Measurements from ENCODE around the gene NEK7. TPM values are rescaled to one million over a fixed set of nuclear protein-coding genes. Genes with fewer than 3 reads are reported as not detected.

The NEK7 gene
- total and polyA plus RNA-seq, 2 of the 8 experiments (the other 6 are each of a cell fraction or from before 2014, with no cell fraction given), result 5.1 to 10.0 TPM

DNA sequence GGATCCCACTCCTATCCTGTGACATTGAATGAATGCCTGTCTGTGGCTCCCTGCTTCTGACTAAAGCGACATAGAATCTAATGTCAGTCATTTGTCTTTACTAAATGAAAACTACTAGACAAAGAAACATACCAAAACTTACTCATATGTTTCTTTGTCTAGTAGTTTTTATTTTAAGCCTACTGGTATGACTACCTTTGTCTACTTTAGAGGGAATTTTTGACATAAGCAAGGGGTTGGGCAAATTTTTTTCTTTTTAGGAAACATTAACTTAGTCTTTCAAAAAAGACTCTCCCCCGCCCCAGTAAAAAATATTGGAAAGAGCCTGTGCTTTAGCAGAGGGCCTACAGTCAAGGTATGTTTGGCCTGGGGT, 4.9 kb downstream of the NEK7 start:
- H3K4me2 ChIP-seq (ENCODE audit: insufficient read depth in 1 of 2, low read depth in 2 of 2, low read length in 2 of 2), result no peak overlapping the region
- no peaks in the 10 kb centered on the region for H3K36me3 ChIP-seq (ENCODE audit: control insufficient read depth in 2 of 4, insufficient read depth in 4 of 4, low read length in 3 of 4)
- no peak overlapping the region for H2BK20ac ChIP-seq (ENCODE audit: low read length)
- no peak overlapping the region for H3K4me3 ChIP-seq (ENCODE audit: extremely low read depth in 1 of 4, insufficient read depth in 2 of 4, low read depth in 3 of 4, low read length in 4 of 4)
- H2BK120ac ChIP-seq (replicated peaks; ENCODE audit: low read depth, low read length), result no peak overlapping the region
- 91% methylated on average over 2 of the region's 2 CpGs; no CpG with 5 or more reads in 1 of the 2 experiments for WGBS, 2 experiments (ENCODE audit: extremely low coverage in 1 of 2, insufficient coverage in 1 of 2, insufficient read length in 1 of 2, insufficient replicate concordance in 2 of 2, low coverage in 1 of 2, low lambda C conversion rate in 2 of 2, missing lambda C conversion rate in 1 of 2)
- no peaks in the 10 kb centered on the region for H4K20me1 ChIP-seq (replicated peaks in 1 of 2; ENCODE audit: control insufficient read depth in 1 of 2, insufficient read depth in 2 of 2, low read length in 2 of 2)
- POLR2A ChIA-PET (ENCODE audit: partially characterized antibody), result interaction anchor here (0.6 kb wide), 1 partner anchor 39 kb away, joined by 3 read pairs; no protein-coding TSS in a partner anchor
- no peak overlapping the region for H4K91ac ChIP-seq (replicated peaks; ENCODE audit: insufficient read length, low read length)
- H2BK15ac ChIP-seq (ENCODE audit: low read length), result no peak overlapping the region
- no peak for FAIRE-seq
- H3K9me3 ChIP-seq (ENCODE audit: insufficient read depth in 2 of 2, low read depth in 1 of 2, low read length in 1 of 2), result no peaks in the 10 kb centered on the region
- no peak overlapping the region for H2AFZ ChIP-seq (ENCODE audit: low read length)
- H3K4me1 ChIP-seq (replicated peaks in 1 of 4; ENCODE audit: control insufficient read depth in 3 of 4, insufficient read depth in 4 of 4, low read length in 3 of 4), result peaks cover 0 to 14% (median 6%) of the 10 kb centered on the region in 4 experiments; a peak in 4 of 7 replicates
- H3K79me2 ChIP-seq (ENCODE audit: control insufficient read depth in 1 of 2, insufficient read depth in 2 of 2, low read length in 2 of 2), result peaks cover 5 to 78% of the 10 kb centered on the region in 2 experiments; a peak in 2 of 4 replicates
- H3K4ac ChIP-seq (replicated peaks; ENCODE audit: insufficient read length, low read depth, low read length), result no peak overlapping the region
- H3K79me1 ChIP-seq (ENCODE audit: low read depth, low read length), result peaks cover 3% of the 10 kb centered on the region; the same call in 1 of the 2 replicates
- H3K56ac ChIP-seq (replicated peaks; ENCODE audit: insufficient read length, low read depth, low read length), result no peak overlapping the region
- H4K5ac ChIP-seq (ENCODE audit: insufficient read length, low read depth, low read length), result no peak overlapping the region
- no peak overlapping the region for H3K9ac ChIP-seq (replicated peaks in 1 of 4; ENCODE audit: extremely low read depth in 1 of 4, low read depth in 3 of 4, low read length in 3 of 4)
- H3K18ac ChIP-seq (ENCODE audit: extremely low read depth, low read length), result no peak overlapping the region
- CTCF ChIA-PET (ENCODE audit: partially characterized antibody), result interaction anchor here (0.9 kb wide), 2 partner anchors 18 to 73 kb away, joined by 3 to 4 read pairs; no protein-coding TSS in a partner anchor
- H3K27me3 ChIP-seq (replicated peaks in 1 of 4; ENCODE audit: control insufficient read depth in 3 of 4, extremely low read depth in 1 of 4, insufficient read depth in 3 of 4, low read length in 3 of 4), result no peaks in the 10 kb centered on the region
- peaks cover 8% of the 10 kb centered on the region; the same call in 1 of the 2 replicates for H3K23me2 ChIP-seq (ENCODE audit: low read depth, low read length)
- no peak overlapping the region for H4K8ac ChIP-seq (ENCODE audit: extremely low read depth, insufficient read depth, low read length)
- H3K14ac ChIP-seq (ENCODE audit: insufficient read length), result no peak overlapping the region
- no peak overlapping the region for H2AK5ac ChIP-seq (ENCODE audit: low read depth, low read length)
- no peak overlapping the region for H3K23ac ChIP-seq (ENCODE audit: insufficient read length)
- H2BK5ac ChIP-seq (ENCODE audit: low read depth, low read length), result no peak overlapping the region
- H2BK12ac ChIP-seq (ENCODE audit: low read depth, low read length), result no peak overlapping the region
- no peak for DNase-seq (ENCODE audit: low read depth in 1 of 2, low spot score in 2 of 2)
- H3K27ac ChIP-seq (ENCODE audit: low read depth, low read length), result no peak overlapping the region
- no peak for TF ChIP-seq CREB1 (IDR thresholded peaks at IDR 0.05)
- TF ChIP-seq EZH2 (IDR thresholded peaks at IDR 0.05; ENCODE audit: low read depth, low read length, severe bottlenecking), result no peak
- TF ChIP-seq GTF2F1 (IDR thresholded peaks at IDR 0.05; ENCODE audit: borderline replicate concordance, low read depth, low read length), result no peak

Measured in H1 (cell line).